CD4-positive, alpha-beta T cell treated with Interferon gamma for 1 hour (primary cell): ENCODE measurements around the gene CDC20.
A peak's percentile ranks its signal among the peaks of the same experiment; 100 is the strongest.
"Not testable (repeated sequence)": the region's sequence is repeated elsewhere in the genome, so short reads cannot be mapped to it uniquely, and the experiment has no call there.

Experiments used
- DNase-seq: peaks from one replicate; pipeline ENCODE4 v3.0.0-alpha.2; 2020

The CDC20 gene

DNA sequence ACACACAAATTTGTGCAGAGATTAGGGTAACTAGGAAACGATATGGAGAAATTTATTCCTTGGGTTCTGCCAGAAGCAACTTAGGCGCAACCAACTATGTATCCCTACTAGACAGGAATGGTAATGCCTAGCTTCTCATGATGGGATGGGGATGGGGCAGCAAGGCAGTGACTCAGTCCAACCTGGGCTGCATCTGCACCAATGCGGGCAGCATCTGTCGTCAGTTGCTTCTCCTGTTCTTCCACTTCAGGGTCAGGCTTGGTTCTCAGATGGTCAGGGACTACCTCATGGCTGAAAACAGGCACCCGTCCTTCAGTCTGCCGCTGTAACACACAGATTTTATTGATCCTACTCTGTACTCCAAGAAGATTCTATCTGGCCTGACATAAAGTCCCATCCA is 27.9 kb downstream of the CDC20 start:
- DNase-seq = no peak

DNA sequence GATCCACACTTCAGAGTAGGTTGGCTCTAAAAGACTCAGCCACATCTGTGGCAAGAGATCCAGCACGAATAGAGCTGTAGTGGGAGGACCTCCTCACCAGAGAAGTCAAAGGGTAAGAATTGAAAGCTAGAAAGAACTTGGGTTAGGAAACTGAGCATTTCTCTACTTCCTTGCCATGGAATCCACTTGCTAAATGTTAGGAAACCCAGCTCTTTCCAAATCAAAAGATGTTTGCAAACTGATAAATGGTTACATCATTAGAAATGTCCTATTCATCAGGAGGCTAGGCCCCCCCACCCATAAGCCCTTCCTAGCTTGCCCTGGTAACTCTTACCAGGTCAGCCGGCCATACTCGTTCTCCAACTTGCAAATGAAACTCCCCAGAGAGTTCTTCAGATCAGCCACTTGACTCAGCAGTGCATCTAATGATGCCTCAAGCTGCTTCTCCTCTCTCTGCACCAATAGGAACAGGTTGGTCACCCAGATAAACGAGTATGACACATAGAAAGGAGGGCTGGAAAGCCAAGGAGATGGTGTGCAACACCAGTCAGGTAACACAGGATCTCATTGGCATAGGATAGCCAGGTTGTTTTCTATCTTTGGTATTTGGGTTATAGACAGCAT is 29.3 kb downstream of the CDC20 start:
- no peak for DNase-seq

DNA sequence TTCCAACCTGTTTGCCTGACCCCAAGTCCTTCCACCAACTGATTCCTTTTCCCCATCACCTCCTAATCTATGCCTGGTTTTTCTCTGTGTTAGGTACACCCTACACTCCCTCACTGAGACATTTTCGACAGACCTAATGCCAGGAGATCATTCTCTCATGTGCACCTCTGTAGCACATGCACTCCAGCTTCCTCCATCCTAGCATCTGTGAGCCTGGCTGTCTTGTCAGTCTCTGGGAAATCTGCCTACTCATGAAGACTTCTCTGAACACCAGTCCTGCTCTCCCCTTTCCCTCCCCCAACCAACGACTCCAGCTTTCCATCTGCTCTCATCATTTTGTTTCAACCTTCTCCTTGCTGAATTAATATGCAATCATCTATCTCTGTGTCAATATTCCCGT is 29.8 kb downstream of the CDC20 start:
- DNase-seq = no peak

DNA sequence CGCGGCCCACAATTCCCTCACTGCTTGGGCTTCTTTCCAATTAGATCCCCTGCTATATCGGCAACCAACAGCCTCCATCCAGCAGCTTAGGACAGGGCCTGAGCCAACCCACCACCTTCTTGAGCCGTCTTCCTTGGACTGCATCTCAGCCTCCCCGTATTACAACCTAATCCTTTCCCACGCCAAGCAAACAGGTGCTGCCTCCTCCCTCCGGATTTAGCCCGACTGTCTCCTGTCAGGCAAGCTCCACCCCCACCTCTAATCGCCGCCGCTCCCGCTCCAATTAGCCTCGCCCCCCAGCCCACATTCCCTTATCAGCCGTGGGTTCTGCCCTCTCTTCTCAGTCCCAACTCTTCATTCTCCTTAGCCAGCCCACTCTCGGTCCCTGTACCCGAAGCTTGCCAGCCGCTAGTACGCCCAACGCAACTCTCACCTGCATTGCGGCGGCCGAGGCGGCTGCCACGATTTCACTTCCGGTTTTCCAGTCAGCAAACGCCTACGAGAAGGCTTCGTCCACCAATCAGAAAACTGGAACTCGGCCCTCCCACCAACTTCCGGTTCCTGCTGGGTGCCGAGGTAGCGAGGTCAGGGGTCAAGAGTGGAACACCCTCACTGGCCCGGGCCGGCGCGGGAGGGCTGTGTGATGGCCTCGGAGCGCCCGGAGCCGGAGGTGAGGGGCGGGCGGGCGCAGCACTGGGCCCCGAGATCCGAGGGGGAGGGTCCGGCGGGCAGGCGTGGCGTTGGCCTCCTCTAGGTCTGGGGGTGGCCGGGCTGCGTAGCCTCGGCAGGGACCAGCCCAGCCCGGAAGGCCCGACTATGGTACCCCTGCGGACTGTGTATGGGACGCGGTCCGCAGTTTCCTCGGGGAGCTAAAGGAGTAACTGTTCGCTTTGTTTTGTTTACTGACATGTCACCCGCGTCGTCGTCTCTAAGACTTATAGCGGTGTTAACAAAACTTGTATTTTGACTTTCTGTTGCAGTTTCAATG is 30.8 kb downstream of the CDC20 start, which contains the start of the genes MED8 and SZT2:
TSS of gene MED8 (minus strand) at position 475 of the 988 bp plus-strand sequence. CDS start at position 439, 36 bp downstream.
TSS of gene SZT2 (plus strand) at position 574 of the 988 bp plus-strand sequence. CDS start at position 644, 70 bp downstream.
- DNase-seq = peak; percentile 94

DNA sequence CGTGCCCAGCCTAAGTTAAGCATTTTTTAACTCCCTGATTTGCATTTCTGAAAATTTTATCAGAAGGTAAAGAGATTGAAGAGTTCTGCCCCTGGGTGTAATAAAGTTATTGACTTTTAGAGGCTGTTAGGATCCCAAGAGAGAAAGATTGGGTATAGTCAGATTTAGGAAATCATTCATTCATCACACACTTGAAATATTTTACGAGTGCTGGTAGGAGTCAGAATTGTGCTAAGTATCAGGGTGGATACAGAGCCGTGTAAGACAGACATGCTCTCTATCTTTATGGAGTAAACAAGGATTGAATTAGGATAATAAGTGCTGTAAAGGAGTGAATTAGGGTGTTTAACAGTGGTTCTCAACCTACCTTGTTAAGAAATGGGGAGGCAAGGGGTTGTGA is 33.9 kb downstream of the CDC20 start:
- no peak for DNase-seq

DNA sequence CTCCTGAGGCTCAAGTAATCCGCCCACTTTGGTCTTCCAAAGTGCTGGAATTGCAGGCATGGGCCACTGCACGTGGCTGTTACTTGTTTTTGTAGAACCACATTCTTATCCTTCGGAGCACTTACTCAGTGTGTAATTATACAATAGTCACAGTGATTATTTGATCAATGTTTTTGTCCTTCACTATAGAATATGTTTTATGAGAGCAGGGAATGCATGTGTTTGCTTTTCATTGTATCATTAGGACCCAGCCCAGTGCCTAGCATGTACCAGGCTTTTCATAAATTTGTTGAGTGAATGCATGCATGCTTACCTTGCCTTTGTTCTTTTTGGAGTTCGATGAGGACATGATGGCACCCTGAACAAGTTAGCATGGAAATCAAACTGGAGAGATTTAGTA is 36.7 kb downstream of the CDC20 start:
- DNase-seq = no peak

DNA sequence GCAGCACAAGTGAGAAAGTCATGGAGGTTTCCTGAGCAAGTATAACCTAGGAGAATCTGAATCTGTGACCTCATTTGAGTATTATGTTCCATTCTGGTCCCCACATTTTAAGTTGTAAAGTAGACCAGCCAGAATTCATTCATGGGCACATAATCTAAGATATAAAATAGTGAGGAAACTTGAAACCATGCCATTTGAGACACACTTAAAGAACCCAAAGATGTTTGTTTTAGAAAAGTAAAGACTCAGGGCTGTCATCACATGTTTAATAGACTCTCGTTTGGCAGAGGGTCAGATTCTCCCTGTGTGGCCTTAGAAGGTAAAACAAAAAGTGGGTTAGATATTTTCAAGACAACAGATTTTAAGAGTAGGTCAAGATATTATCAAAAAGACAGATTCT is 37.3 kb downstream of the CDC20 start:
- no peak for DNase-seq

DNA sequence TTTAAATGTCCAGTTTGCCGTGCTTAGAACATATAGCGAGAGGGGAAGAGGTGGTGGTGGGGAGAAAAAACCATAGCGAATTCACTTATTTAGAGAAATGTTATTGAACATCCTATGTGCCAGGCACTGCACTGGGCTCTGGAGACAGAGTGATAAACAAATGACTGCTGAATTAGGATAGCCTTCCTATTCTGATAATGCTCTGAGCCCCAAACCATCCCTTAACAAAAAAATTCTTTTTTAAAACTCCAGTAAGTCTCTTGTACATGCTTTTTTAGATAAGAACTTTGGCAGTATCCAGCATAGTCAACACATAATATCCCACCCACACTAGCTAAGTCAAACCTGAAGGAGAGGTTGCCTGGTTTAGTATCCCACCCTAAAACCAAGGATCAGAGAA is 39.4 kb downstream of the CDC20 start:
- no peak for DNase-seq

DNA sequence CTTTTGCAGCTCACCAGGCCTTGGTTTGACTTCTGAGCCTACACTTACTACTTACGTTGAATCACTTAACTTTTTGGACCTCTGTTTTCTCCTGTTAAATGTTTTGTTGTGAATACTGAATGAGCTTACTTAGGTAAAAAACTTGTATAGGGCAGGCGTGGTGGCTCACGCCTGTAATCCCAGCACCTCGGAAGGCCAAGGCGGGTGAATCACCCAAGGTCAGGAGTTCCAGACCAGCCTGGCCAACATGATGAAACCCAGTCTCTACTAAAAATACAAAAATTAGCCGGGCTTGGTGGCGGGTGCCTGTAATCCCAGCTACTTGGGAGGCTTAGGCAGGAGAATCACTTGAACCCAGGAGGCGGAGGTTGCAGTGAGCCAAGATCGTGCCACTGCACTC is 41.7 kb downstream of the CDC20 start:
- not testable (repeated sequence) for DNase-seq

DNA sequence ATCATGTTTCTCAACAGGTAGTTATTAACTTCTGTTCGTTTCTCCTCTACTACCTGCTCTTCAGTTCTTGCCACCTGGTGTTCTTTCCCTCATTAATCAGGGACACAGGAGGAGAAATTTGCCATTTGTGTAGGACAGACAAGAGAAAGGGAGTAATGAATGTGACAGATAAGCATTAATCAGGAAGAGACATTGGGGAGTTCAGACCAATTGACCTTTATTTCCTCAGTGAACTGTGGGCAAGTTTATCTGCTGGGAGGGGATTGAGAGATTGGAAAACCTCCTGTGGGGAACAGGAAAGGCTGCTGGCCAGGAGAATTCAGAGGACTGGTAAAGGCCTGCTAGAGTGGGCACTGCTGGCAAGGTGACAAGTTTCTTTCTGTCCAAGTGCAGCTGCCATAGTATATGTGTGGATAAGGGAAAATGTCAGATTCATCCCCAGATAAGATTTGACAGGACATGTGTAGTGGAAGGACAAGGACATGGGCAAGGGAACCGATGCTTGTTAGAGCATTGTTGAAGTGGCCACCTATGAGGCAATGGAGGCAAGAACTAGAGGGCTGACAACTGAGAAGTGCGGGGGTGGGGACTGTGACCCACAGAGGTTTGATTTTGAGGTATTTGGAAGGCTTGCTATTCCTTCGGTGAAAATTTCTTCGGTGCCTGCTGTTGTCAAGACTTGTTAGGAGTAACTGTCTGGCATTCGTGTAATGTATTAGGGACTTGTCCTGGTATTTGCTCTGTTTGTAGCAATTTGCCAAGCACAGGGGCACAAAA is 43.5 kb downstream of the CDC20 start:
- no peak for DNase-seq

DNA sequence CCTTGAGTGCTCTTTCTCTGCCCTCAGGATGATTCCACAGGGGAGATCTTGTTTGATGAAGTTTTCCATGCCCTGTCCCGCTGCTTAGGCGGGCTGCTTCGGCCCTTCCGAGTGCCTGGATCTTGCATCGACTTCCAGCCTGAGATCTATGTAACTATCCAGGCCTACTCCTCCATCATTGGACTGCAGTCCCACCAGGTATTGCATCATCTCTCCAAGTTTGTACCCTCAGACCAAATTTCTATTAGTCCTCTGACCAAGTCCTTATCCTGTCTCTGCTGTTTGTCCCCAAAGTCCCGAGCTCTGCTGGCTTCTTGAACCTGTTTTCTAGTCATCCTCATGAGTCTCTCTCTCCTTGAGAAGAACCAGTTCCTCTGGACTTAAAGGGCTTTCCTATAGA is 45.6 kb downstream of the CDC20 start:
- no peak for DNase-seq

DNA sequence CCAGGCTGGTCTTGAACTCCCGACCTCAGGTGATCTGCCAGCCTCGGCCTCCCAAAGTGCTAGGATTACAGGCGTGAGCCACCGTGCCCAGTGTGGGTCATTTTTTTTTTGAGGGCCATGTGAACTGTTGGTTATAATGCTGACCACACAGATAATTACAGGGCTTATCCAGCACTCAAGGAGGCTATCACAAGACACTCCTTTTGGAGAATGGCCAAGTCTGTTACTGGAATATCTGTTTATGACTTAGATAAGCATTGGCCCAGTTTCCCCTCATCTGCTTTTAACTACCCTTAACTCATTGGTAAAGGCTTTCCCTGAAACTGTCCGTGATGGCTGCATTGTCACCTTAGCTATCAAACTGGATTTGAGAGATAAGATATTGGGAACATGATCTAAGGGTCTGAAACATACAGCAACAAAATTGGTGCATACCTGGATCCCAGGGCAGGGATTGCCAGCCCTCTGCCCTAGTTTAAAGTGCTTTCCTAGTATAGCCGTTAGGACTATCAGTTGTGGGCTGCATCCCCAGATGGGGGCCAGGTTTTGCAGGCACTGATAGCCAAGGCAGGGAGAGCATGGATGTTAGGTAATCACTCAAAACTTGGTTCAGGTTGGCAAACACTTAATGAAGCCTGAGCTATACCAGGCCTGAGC is 46.6 kb downstream of the CDC20 start:
- no peak for DNase-seq

DNA sequence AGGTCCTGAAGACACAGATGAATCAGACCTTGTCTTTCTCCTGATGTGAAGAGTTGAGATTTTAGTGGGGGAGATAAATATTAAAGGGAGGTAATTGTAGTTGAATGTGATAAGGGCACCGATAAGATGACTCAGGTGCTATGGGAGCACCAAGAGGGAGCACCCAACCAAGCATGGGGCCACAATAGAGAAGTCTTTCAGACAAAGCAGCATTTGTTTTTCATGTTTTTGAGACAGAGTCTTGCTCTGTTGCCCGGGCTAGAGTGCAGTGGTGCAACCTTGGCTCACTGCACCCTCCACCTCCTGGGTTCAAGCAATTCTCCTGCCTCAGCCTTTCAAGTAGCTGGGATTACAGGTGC is 47.1 kb downstream of the CDC20 start:
- no peak for DNase-seq

DNA sequence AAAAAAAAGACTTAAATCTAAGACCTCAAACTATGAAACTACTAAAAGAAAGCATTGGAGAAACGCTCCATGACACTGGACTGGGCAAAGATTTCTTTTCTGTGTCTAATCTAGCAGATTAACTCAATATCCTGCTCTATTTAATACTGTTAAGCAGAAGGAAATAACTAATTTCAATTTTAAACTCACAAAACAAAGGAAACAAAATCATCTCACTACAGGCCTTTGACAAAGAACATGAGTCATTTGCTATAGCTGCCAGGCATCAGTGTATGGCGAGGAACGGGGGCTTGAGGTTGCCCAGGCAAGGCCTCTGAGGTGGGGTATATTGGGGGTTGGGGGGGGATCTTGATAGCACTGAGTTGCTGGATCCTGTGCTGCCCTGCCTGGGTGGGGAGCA is 51.8 kb downstream of the CDC20 start:
- DNase-seq = no peak
